ENCODE measurements around the gene CDHR2.
A peak's percentile ranks its signal among the peaks of the same experiment; 100 is the strongest.
"Not testable (repeated sequence)": the region's sequence is repeated elsewhere in the genome, so short reads cannot be mapped to it uniquely, and the experiment has no call there.

The CDHR2 gene

GRCh38 chr5:176597417-176598389 lies 48.6 kb downstream of the CDHR2 start:
- no peak for DNase-seq (ENCODE audit: low spot score)

DNA sequence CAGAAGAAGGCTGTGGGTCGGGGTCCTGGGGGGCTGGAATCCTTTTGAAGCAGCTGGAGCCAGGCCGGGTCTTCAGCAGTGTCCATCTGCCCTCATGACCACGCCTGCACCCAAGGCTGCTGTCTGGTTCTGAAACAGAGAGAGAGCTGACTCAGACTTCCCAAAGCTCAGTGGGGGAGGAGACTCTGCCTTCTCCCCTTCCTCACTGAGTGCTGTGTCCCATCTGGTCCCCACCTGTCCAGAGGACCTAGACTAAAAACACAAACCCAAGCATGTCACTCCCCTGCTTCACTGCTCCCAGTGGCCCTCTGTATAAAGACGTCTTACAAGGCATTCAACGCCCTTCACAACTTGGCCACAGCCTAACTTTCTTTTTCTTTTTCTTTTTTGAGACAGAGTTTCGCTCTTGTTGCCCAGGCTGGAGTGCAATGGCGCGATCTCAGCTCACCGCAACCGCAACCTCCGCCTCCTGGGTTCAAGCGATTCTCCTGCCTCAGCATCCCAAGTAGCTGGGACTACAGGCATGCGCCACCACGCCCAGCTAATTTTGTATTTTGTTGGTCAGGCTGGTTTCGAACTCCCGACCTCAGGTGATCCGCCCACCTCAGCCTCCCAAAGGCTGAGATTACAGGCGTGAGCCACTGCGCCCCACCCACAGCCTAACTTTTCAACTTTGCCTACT lies 50.7 kb downstream of the CDHR2 start:
- DNase-seq (ENCODE audit: low spot score), result not testable (repeated sequence)

- no peak for DNase-seq (ENCODE audit: low spot score)
Measured at GRCh38 chr5:176601901-176602482, 52.9 kb downstream of the CDHR2 start.

- DNase-seq (ENCODE audit: low spot score), result no peak
Measured at GRCh38 chr5:176603091-176603490, 53.9 kb downstream of the CDHR2 start.

GRCh38 chr5:176606032-176606431 lies 56.9 kb downstream of the CDHR2 start:
- no peak for DNase-seq (ENCODE audit: low spot score)

DNA sequence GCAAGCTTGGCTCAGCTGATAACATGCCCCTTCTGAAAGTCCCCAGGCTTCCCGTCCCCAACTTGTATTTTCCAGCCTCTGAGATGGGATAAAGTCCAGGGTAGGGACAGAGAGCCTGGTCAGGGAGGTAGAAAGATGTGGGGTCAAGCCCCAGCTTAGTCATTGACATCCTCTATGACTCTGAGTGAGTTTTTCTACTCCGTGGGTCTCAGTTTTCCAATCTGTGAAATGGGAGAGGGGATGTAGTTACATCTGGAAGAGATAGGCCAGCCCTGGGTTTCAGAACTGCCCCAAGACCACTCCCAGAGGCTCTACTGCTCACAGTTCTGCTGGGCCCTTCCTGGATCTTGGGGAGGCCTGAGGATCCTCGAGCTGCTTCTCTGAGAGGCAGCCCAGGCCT lies 57.7 kb downstream of the CDHR2 start:
- no peak for DNase-seq (ENCODE audit: low spot score)

GRCh38 chr5:176608142-176608705 lies 59.1 kb downstream of the CDHR2 start:
- no peak for DNase-seq (ENCODE audit: low spot score)

DNA sequence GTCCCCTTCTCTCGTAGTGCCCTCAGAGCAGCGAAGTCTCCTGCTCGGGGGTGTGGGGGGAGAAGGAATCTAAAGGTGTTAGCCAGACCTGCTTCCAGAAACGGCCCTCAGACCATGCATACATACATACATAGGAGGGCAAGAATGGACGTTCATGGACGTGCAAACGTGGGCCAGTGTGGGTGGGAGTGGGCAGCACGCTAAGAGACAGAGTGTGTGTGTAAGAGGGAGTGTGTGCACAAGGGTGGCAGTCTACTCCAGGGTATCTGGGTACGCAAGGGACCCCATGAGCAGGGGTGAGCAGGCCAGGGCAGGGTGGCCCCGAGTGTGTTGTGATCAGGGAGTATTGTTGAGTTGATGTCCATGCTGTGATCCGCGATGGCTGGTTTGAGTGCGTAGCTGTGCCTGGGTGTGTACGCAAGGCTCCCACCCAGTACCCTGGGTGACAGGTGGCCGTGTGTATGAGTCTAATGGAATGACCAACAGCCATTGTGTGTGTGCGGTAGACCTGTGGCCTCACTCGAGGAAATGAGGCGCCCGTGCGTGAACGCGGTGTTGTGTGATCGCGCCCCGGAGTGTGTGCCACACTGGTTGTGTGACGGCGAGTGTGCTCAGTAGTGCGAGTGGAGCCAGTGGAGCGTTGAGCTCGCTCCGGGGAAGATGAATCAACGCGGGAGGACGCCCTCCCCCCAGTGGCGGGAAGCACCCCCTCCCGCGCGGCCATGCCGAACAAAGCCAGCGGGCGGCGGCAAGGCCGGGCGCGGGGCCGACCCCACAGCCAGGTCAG lies 60.0 kb downstream of the CDHR2 start:
- DNase-seq (ENCODE audit: low spot score), result no peak

DNA sequence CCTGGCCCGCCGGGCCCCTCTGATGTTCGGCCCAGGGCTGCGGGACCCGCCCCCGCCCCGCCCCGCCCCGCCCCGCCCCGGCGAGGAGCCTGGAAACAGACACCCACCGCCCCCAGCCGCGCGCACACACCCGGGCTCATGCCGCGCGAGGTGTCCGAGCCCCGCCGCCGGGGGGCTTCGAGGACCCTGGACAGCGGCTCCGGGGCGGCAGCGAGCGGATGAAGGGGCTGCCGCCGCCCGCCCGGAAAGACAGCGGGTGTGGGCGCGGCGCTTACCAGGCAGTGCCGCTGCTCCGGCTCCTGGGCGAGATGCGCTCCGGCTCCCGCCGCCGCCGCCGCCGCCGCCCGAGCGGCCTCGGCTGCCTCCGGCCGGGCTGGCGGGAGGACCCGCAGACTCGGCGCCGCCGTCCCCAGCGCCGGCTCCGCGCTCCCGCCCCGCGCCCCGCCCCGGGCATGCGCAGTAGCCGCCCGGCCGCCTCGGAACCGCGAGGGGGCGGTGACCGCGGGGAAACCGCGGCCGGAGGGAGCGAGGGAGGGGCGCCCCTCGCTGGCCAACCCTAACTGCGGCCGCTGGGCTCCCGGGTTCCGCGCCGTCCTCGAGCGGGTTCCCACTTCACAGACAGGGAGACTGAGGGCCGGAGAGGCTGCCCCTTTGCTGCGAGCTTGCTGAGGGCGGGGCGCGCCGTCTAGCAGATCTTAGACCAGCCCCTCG lies 60.7 kb downstream of the CDHR2 start, which contains the start of gene GPRIN1:
TSS of gene GPRIN1 (minus strand) at position 433 of the 711 bp plus-strand sequence. CDS start 10,322 bp downstream, outside the sequence.
- DNase-seq (ENCODE audit: low spot score), result peak; percentile 42

GRCh38 chr5:176610435-176610773 lies 61.3 kb downstream of the CDHR2 start:
- no peak for DNase-seq (ENCODE audit: low spot score)

GRCh38 chr5:176611435-176611834 lies 62.3 kb downstream of the CDHR2 start:
- peak; percentile 43 for DNase-seq (ENCODE audit: low spot score)

DNA sequence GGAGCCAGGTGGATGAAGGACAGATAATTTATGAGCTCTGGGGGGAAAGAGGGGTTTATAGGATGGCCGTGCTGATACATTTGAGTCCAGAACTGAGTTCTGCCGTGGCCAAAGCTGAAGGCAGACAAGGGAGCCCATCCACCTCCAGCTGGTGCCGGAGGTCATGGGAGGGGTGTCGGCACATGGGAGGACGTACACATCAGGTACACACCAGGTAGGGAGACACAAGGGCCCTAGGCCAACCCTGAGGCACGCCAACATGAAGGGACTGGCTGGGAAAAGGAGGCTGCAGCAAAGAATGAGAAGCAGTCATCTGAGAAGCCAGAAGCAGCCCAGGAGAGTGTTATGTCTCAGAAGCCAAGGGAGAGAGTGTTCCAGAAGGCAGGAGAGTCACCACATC lies 62.9 kb downstream of the CDHR2 start:
- DNase-seq (ENCODE audit: low spot score), result no peak

DNA sequence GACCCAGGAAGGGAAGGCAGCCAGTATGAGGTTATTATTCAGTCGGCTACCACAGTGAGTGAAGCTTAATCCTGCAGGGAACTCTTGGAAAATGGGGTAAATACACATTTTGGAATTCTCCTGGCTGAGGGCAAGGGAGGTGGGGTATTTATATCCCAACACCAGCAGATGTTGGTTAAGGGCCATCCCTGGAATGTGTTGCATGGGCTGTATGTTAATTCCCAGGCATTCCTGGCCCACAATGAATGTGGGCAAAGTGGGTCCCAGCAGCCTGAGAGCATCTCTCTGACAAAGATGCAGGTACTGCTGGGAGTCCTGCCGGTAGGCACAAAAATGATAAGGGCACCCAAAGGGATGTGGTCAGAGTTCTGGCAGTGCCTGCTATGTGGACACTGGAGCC lies 63.7 kb downstream of the CDHR2 start:
- no peak for DNase-seq (ENCODE audit: low spot score)

DNA sequence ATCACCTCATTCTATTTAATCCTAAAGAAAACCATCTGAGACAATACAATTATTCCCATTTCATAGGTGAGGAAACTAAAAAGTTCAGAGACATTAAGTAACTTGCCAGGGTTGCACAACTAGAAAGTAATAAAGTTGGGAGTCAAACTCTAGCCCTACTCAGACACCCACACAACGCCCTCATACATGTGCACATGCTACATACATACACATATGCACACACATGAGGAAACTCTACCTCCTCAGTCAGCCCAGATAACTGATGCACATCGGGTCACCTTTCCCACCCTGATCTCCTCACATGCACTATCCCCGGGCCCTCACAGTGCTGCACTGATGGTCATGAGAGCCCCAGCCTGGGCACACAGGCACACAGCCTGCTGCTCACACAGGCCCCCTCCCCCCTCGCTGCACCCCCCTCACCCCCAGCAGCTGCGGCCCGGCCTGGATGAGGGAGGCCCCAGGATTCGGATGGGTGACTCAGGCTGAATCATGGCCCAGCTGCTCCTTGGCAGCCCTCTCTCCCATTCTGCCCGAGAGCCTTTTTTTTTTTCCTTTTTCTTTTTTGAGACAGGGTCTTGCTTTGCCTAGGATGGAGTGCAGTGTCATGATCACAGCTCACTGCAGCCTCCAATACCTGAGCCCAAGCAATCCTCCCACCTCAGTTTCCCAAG lies 65.8 kb downstream of the CDHR2 start:
- no peak for DNase-seq (ENCODE audit: low spot score)

- no peak for DNase-seq (ENCODE audit: low spot score)
Measured at GRCh38 chr5:176616511-176616910, 67.4 kb downstream of the CDHR2 start.

DNA sequence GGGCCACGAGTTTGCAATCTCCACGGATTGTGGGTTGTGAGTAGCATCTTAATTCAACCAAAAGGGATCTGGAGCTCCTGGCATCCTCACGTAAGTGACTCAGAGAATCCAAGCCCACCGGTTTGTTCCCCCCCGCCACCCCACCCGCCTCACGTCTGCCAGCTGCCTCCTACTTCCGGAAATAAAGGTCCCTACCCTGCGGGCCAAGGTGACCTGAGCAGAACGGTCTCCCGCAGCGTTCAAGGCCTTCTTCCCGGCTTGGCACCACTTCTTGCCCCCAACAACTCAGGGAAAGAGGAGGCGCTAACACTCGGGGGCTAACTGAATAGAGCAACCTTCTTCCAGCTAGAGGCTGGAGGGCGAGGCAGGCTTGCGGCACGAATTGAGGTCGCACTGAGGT lies 69.6 kb downstream of the CDHR2 start:
- DNase-seq (ENCODE audit: low spot score), result no peak

- DNase-seq (ENCODE audit: low spot score), result peak; percentile 89
Measured at GRCh38 chr5:176619203-176619568, 70.0 kb downstream of the CDHR2 start.

GRCh38 chr5:176619569-176620332 lies 70.6 kb downstream of the CDHR2 start:
- no peak for DNase-seq (ENCODE audit: low spot score)

DNA sequence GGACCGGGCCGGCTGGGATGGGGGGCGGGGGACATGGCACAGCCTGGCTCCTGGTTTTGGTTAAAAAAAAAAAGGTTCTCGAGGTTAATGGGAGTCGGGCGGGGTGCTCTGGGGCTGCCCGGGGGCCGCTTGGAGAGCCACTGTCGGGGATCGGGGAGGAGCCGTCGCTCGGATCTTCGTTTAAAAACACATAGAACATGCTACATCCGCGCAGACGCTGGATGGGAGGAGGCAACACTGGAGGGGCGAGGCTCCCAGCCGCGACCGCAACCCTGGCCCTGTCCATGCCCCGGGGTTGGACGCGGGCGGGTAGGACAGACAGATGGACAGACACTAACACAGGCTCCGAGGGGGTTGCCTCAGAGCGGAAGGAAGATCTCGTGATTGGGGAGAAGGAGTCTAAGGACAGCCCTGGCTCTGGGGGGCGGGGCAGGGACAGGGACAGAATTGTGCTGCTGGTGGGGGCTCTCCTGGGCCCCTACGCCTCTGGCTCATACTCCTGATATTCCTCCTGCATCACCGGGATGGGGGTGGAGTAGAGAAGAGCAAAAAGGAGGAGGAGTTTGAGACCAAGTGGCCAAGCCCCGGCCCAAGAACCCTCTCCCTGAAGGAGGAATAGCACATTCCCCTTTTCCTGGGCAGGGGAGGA lies 71.3 kb downstream of the CDHR2 start:
- DNase-seq (ENCODE audit: low spot score), result no peak

All from COLO829 (cell line).